NT2/D1 (cell line): Measurements from ENCODE around the gene RCCD1.

ENCODE experiments used
- SUZ12 ChIP-seq: IDR thresholded peaks from 2 replicates; pipeline ENCODE4 v1.6.1; 2011; ENCODE audit not compliant: insufficient read length, insufficient read depth; ENCODE audit errors: extremely low read depth
- YY1 ChIP-seq: IDR thresholded peaks from 2 replicates; pipeline ENCODE4 v1.6.1; 2011; ENCODE audit not compliant: insufficient read length, insufficient read depth

DNA sequence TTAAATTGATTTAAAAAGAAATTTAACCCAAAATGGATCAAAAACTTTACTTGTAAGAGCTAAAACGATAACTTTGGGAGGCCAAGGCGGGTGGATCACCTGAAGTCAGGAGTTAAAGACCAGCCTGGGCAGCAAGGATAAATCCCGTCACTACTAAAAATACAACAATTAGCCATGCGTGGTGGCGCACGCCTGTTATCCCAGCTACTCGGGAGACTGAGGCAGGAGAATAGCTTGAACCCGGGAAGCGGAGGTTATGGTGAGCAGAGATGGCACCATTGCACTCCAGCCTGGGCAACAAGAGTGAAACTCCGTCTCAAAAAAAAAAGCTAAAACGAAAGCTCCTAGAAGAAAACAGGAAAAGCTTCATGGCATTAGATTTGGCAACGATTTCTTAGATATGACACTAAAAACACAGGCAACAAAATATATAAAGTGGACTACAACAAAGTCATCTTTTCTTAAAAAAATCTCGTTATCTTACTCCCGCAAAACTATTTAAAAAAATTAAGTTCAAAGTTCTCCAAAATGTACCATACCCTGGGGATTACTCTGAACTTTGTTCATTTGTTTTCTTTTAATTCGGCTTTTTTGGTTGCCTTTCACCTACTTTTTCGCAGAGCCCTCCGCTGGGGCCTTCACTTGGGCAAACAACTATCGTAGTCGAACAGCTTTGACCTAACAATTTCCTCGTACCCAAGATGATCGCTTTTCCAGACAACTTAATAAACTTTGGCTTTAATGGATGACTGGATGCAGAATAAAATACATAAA lies 25.3 kb upstream of the RCCD1 start:
- TF ChIP-seq SUZ12 (no peak), YY1 (no peak)
